Measurements from ENCODE around the gene RAB11FIP4. TPM values are rescaled to one million over a fixed set of nuclear protein-coding genes. Genes with fewer than 3 reads are reported as not detected.

Gene RAB11FIP4
- total RNA-seq, 2 donors from 2014 or later, result 22.5 to 30.8 TPM

- TF ChIP-seq CTCF (IDR thresholded peaks at IDR 0.05) (no peak), POLR2A (IDR thresholded peaks at IDR 0.05) (no peak), POLR2AphosphoS5 (IDR thresholded peaks at IDR 0.05) (no peak)
- Histone ChIP-seq H3K36me3 (no peaks in the 10 kb centered on the region), H3K4me1 (replicated peaks) (peaks cover 7% of the 10 kb centered on the region), H3K9me3 (no peaks in the 10 kb centered on the region), H3K27me3 (replicated peaks; ENCODE audit: insufficient read depth) (no peaks in the 10 kb centered on the region), H3K4me3 (no peak overlapping the region), H3K27ac (no peak overlapping the region)
- intact Hi-C loops (cut with DNase I), result loop anchor here (5.0 kb wide), 1 partner anchor 127 kb away; no protein-coding TSS in a partner anchor
- WGBS, result 81% methylated on average over 6 of the region's 6 CpGs
- DNase-seq (ENCODE audit: low spot score), result no peak
These were observed 178.8 kb downstream of the RAB11FIP4 start for GRCh38 chr17:31570231-31570630.

- intact Hi-C loops (cut with DNase I), result loop anchor here (5.0 kb wide), 1 partner anchor 126 kb away; no protein-coding TSS in a partner anchor
- peak overlapping the region; percentile 50 to 66 for H3K27ac ChIP-seq
- no peak overlapping the region for H3K4me3 ChIP-seq
- TF ChIP-seq POLR2A (IDR thresholded peaks at IDR 0.05) (no peak), POLR2AphosphoS5 (IDR thresholded peaks at IDR 0.05) (peak; percentile 29)
- no peaks in the 10 kb centered on the region for H3K36me3 ChIP-seq
- H3K27me3 ChIP-seq (replicated peaks; ENCODE audit: insufficient read depth), result no peaks in the 10 kb centered on the region
- 32% methylated on average over 14 of the region's 14 CpGs for WGBS
- no peaks in the 10 kb centered on the region for H3K9me3 ChIP-seq
- DNase-seq (ENCODE audit: low spot score), result peak; percentile 42
- H3K4me1 ChIP-seq (replicated peaks), result peaks cover 7% of the 10 kb centered on the region
These were observed 179.7 kb downstream of the RAB11FIP4 start for GRCh38 chr17:31570951-31571892.

GRCh38 chr17:31572341-31572740, 180.9 kb downstream of the RAB11FIP4 start:
- Histone ChIP-seq H3K4me3 (no peak overlapping the region), H3K27me3 (replicated peaks; ENCODE audit: insufficient read depth) (no peaks in the 10 kb centered on the region), H3K36me3 (no peaks in the 10 kb centered on the region), H3K27ac (no peak overlapping the region), H3K9me3 (no peaks in the 10 kb centered on the region), H3K4me1 (replicated peaks) (peaks cover under 1% of the 10 kb centered on the region)
- TF ChIP-seq POLR2A (IDR thresholded peaks at IDR 0.05) (no peak), CTCF (IDR thresholded peaks at IDR 0.05) (no peak), POLR2AphosphoS5 (IDR thresholded peaks at IDR 0.05) (no peak)
- WGBS, result 94% methylated on average over 7 of the region's 7 CpGs
- no peak for DNase-seq (ENCODE audit: low spot score)
- intact Hi-C loops (cut with DNase I), result loop anchor here (5.0 kb wide), 1 partner anchor 125 kb away; no protein-coding TSS in a partner anchor

GRCh38 chr17:31573047-31573446, 181.6 kb downstream of the RAB11FIP4 start:
- no peak overlapping the region for H3K27ac ChIP-seq
- no peaks in the 10 kb centered on the region for H3K36me3 ChIP-seq
- 69% methylated on average over 6 of the region's 6 CpGs for WGBS
- H3K4me3 ChIP-seq, result no peak overlapping the region
- no peaks in the 10 kb centered on the region for H3K27me3 ChIP-seq (replicated peaks; ENCODE audit: insufficient read depth)
- DNase-seq (ENCODE audit: low spot score), result no peak
- intact Hi-C loops (cut with DNase I), result loop anchor here (5.0 kb wide), 1 partner anchor 124 kb away; no protein-coding TSS in a partner anchor
- no peaks in the 10 kb centered on the region for H3K9me3 ChIP-seq
- no peaks in the 10 kb centered on the region for H3K4me1 ChIP-seq (replicated peaks)
- TF ChIP-seq POLR2AphosphoS5 (IDR thresholded peaks at IDR 0.05), result no peak
- no peak for TF ChIP-seq CTCF (IDR thresholded peaks at IDR 0.05)
- TF ChIP-seq POLR2A (IDR thresholded peaks at IDR 0.05), result no peak

GRCh38 chr17:31573861-31574260, 182.4 kb downstream of the RAB11FIP4 start:
- Histone ChIP-seq H3K4me3 (no peak overlapping the region), H3K27me3 (replicated peaks; ENCODE audit: insufficient read depth) (no peaks in the 10 kb centered on the region), H3K27ac (no peak overlapping the region), H3K36me3 (no peaks in the 10 kb centered on the region), H3K9me3 (no peaks in the 10 kb centered on the region), H3K4me1 (replicated peaks) (no peaks in the 10 kb centered on the region)
- intact Hi-C loops (cut with DNase I), result loop anchor here (5.0 kb wide), 1 partner anchor 123 kb away; no protein-coding TSS in a partner anchor
- WGBS, result 69% methylated on average over 6 of the region's 6 CpGs
- TF ChIP-seq CTCF (IDR thresholded peaks at IDR 0.05) (no peak), POLR2A (IDR thresholded peaks at IDR 0.05) (no peak), POLR2AphosphoS5 (IDR thresholded peaks at IDR 0.05) (no peak)
- no peak for DNase-seq (ENCODE audit: low spot score)

All from prostate gland (tissue), 2 donors.